ENCODE results near the gene SEC16B. TPM values are rescaled to one million over a fixed set of nuclear protein-coding genes. Genes with fewer than 3 reads are reported as not detected.
"Not testable (repeated sequence)": the region's sequence is repeated elsewhere in the genome, so short reads cannot be mapped to it uniquely, and the experiment has no call there.

Gene SEC16B
- total and polyA plus RNA-seq, 2 donors: 2.7 to 8.6 TPM

GRCh38 chr1:177995369-177995768, 25.5 kb upstream of the SEC16B start:
- H3K4me1 ChIP-seq (ENCODE audit: insufficient read depth): no peaks in the 10 kb centered on the region
- DNase-seq (ENCODE audit: extremely low spot score): no peak
- H3K36me3 ChIP-seq (ENCODE audit: insufficient read depth): no peaks in the 10 kb centered on the region
- no peak overlapping the region for H3K4me3 ChIP-seq (ENCODE audit: low read depth, low read length)
- no peak overlapping the region for H3K27ac ChIP-seq (ENCODE audit: low read depth)
- WGBS: 89% methylated on average over 5 of the region's 5 CpGs

GRCh38 chr1:177986281-177986680, 16.4 kb upstream of the SEC16B start:
- 70% methylated on average over 5 of the region's 5 CpGs for WGBS
- not testable (repeated sequence) for H3K4me3 ChIP-seq (ENCODE audit: low read depth, low read length); H3K4me1 ChIP-seq (ENCODE audit: insufficient read depth); DNase-seq (ENCODE audit: extremely low spot score); H3K36me3 ChIP-seq (ENCODE audit: insufficient read depth); H3K27ac ChIP-seq (ENCODE audit: low read depth)

GRCh38 chr1:177984761-177985160, 14.9 kb upstream of the SEC16B start:
- 84% methylated on average over 1 of the region's 1 CpG for WGBS
- no peak for DNase-seq (ENCODE audit: extremely low spot score)
- Histone ChIP-seq H3K27ac (ENCODE audit: low read depth) (no peak overlapping the region), H3K4me1 (ENCODE audit: insufficient read depth) (no peaks in the 10 kb centered on the region), H3K4me3 (ENCODE audit: low read depth, low read length) (no peak overlapping the region), H3K36me3 (ENCODE audit: insufficient read depth) (no peaks in the 10 kb centered on the region)

DNA sequence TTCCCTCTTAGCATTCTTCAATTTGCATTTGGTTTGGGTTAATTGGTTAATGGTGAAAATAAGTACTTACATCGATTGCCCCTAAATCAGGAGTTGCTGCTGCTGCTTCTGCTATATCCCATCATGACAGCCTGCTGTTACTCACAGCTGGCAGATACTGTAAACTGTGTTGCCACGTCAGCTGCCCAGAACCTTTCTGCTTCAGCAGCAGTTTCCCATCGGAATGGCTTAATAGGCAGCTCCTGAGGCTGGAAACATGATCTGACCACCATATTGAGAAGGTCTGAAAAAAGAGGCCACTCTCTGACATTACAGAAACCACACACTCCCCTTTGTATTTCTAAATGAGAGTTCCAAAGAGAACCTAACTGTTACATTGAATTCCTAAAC, 14.3 kb upstream of the SEC16B start:
- Histone ChIP-seq H3K27ac (ENCODE audit: low read depth) (peak overlapping the region; percentile 32), H3K36me3 (ENCODE audit: insufficient read depth) (no peaks in the 10 kb centered on the region), H3K4me1 (ENCODE audit: insufficient read depth) (no peaks in the 10 kb centered on the region), H3K4me3 (ENCODE audit: low read depth, low read length) (no peak overlapping the region)
- peak; percentile 37 for DNase-seq (ENCODE audit: extremely low spot score)
- WGBS: 23% methylated on average over 3 of the region's 3 CpGs

DNA sequence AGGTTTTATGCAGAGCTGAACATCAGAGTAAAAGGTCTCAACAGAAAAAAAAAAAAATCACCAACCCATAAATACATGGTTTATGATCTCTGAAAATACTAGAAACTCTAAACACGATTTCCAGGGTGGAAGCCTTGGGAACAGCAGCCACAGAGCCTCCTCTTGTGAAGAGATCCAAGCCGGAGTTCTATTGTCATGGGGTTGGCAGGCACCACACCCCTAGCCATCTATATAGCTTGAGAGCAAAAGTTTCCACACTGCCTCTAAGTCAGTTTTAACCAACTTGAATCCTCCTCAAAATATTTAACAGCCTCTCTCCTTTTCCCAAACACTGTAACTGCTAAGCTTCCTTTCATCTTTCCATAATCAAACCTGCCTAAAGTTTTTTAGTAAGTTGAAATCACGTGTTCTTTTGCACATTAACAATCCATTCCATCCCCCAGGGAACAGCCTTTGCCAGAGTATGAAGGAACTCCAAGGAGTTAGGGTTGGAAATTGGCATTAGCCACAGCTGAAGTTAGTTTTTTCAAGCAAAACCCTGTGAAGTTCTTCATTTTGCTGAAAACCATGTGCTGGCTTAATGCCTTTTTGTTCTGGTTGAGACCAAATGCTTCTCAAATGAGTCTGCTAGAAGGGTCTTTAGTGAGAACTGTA, 13.8 kb upstream of the SEC16B start:
- Histone ChIP-seq H3K27ac (ENCODE audit: low read depth) (peak overlapping the region; percentile 32), H3K4me3 (ENCODE audit: low read depth, low read length) (no peak overlapping the region), H3K4me1 (ENCODE audit: insufficient read depth) (no peaks in the 10 kb centered on the region), H3K36me3 (ENCODE audit: insufficient read depth) (no peaks in the 10 kb centered on the region)
- WGBS: 26% methylated on average over 3 of the region's 3 CpGs
- DNase-seq (ENCODE audit: extremely low spot score): peak; percentile 7

DNA sequence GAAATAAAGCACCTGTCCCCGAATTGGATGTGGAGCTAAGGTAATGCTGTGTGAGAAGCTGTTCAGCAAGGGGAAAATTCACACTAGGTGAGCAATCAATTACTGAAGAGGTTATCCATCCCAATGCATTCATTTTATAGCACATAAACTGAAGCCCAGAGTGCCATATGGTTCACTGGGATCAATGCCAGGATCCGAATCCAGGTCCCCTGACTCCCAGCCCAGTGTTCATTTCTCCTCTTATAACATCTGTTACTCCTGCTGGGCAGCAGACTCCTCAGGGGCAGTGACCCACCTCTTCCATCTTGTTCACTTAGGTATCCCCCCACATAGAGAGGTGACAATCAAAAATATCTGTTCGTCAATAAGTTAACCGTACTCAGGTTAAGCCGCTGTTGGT, 13.2 kb upstream of the SEC16B start:
- 76% methylated on average over 5 of the region's 5 CpGs for WGBS
- Histone ChIP-seq H3K4me3 (ENCODE audit: low read depth, low read length) (no peak overlapping the region), H3K36me3 (ENCODE audit: insufficient read depth) (no peaks in the 10 kb centered on the region), H3K4me1 (ENCODE audit: insufficient read depth) (no peaks in the 10 kb centered on the region), H3K27ac (ENCODE audit: low read depth) (no peak overlapping the region)
- DNase-seq (ENCODE audit: extremely low spot score): no peak

- no peak for DNase-seq (ENCODE audit: extremely low spot score)
- no peaks in the 10 kb centered on the region for H3K36me3 ChIP-seq (ENCODE audit: insufficient read depth)
- H3K4me1 ChIP-seq (ENCODE audit: insufficient read depth): no peaks in the 10 kb centered on the region
- no peak overlapping the region for H3K4me3 ChIP-seq (ENCODE audit: low read depth, low read length)
- H3K27ac ChIP-seq (ENCODE audit: low read depth): no peak overlapping the region
- 89% methylated on average over 1 of the region's 1 CpG for WGBS
Observed at GRCh38 chr1:177981200-177981599, 11.3 kb upstream of the SEC16B start.

GRCh38 chr1:177979272-177979671, 9.4 kb upstream of the SEC16B start:
- Histone ChIP-seq H3K4me3 (ENCODE audit: low read depth, low read length) (no peak overlapping the region), H3K36me3 (ENCODE audit: insufficient read depth) (no peaks in the 10 kb centered on the region), H3K27ac (ENCODE audit: low read depth) (no peak overlapping the region), H3K4me1 (ENCODE audit: insufficient read depth) (no peaks in the 10 kb centered on the region)
- no peak for DNase-seq (ENCODE audit: extremely low spot score)
- WGBS: 87% methylated on average over 1 of the region's 1 CpG

GRCh38 chr1:177978530-177978929, 8.7 kb upstream of the SEC16B start:
- Histone ChIP-seq H3K36me3 (ENCODE audit: insufficient read depth) (no peaks in the 10 kb centered on the region), H3K4me3 (ENCODE audit: low read depth, low read length) (no peak overlapping the region), H3K27ac (ENCODE audit: low read depth) (no peak overlapping the region), H3K4me1 (ENCODE audit: insufficient read depth) (no peaks in the 10 kb centered on the region)
- 96% methylated on average over 1 of the region's 1 CpG for WGBS
- DNase-seq (ENCODE audit: extremely low spot score): no peak

DNA sequence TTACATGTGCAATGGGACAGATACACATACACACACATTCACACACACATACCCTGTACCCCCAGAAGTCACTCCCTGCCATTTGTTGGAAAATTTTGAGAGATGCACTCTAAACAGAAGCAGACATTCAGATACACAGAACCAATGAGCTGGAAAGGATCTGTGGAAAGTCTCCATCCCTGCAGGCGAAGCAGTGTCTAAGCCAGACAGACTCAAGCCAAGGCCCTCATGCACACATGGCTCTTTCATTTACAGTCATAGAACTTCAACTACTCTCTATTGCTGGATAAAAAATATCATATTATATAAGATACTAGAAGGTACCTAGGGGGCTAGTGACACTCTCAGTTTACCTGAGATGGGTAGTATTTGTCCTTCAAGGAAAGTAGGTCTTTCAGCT, 7.3 kb upstream of the SEC16B start:
- Histone ChIP-seq H3K36me3 (ENCODE audit: insufficient read depth) (no peaks in the 10 kb centered on the region), H3K4me1 (ENCODE audit: insufficient read depth) (no peaks in the 10 kb centered on the region), H3K4me3 (ENCODE audit: low read depth, low read length) (no peak overlapping the region), H3K27ac (ENCODE audit: low read depth) (no peak overlapping the region)
- no peak for DNase-seq (ENCODE audit: extremely low spot score)
- WGBS: 88% methylated on average over 1 of the region's 1 CpG

DNA sequence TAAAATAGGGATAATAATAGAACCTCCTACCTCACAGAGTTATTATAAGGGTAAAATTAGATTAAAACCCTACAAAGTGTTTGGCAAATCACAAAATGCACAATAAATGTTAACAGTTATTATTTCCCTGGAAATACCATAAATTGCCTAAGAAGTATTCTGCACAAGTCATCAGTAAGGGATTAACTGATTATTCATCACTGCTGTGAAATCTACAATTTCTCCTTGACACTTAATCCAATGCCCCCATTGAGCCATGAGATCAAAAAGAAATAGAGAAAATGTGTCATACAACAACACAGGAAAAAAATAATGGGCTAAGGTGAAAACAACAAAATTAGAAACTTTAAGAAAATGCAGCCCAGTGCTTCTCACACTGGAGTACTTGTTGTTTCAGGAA, 6.7 kb upstream of the SEC16B start:
- Histone ChIP-seq H3K36me3 (ENCODE audit: insufficient read depth) (no peaks in the 10 kb centered on the region), H3K4me3 (ENCODE audit: low read depth, low read length) (no peak overlapping the region), H3K27ac (ENCODE audit: low read depth) (no peak overlapping the region), H3K4me1 (ENCODE audit: insufficient read depth) (no peaks in the 10 kb centered on the region)
- DNase-seq (ENCODE audit: extremely low spot score): no peak

- no peak overlapping the region for H3K27ac ChIP-seq (ENCODE audit: low read depth)
- 73% methylated on average over 5 of the region's 5 CpGs for WGBS
- H3K36me3 ChIP-seq (ENCODE audit: insufficient read depth): no peaks in the 10 kb centered on the region
- no peak for DNase-seq (ENCODE audit: extremely low spot score)
- no peaks in the 10 kb centered on the region for H3K4me1 ChIP-seq (ENCODE audit: insufficient read depth)
- no peak overlapping the region for H3K4me3 ChIP-seq (ENCODE audit: low read depth, low read length)
Observed at GRCh38 chr1:177975588-177976495, 6.0 kb upstream of the SEC16B start.

DNA sequence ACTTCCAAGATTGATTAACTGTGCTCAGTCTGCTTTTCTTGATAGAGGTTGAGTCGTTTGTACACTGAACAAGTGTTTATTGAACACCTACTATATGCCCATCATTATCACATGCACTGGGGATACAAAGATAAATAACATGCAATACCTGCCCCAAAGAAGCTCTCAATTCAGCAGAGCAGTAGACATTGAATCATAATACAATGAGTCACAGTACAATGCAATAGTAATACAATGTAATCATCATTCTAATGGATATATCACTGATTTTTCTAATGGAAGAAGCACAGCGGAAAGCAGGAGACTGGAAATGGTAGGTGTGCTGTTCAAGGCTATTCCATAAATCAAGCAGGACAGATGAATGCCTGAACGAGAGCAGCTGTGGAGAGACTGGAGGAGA, 3.7 kb upstream of the SEC16B start:
- Histone ChIP-seq H3K4me1 (ENCODE audit: insufficient read depth) (no peaks in the 10 kb centered on the region), H3K36me3 (ENCODE audit: insufficient read depth) (no peaks in the 10 kb centered on the region), H3K27ac (ENCODE audit: low read depth) (no peak overlapping the region), H3K4me3 (ENCODE audit: low read depth, low read length) (no peak overlapping the region)
- WGBS: 82% methylated on average over 3 of the region's 3 CpGs
- no peak for DNase-seq (ENCODE audit: extremely low spot score)

- no peak for DNase-seq (ENCODE audit: extremely low spot score)
- H3K36me3 ChIP-seq (ENCODE audit: insufficient read depth): no peaks in the 10 kb centered on the region
- 65% methylated on average over 5 of the region's 5 CpGs for WGBS
- H3K4me1 ChIP-seq (ENCODE audit: insufficient read depth): no peaks in the 10 kb centered on the region
- H3K27ac ChIP-seq (ENCODE audit: low read depth): no peak overlapping the region
- no peak overlapping the region for H3K4me3 ChIP-seq (ENCODE audit: low read depth, low read length)
Observed at GRCh38 chr1:177969109-177969508, 749 bp downstream of the SEC16B start.

All from urinary bladder (tissue), 4 donors.